SK-N-MC (cell line): Measurements from ENCODE around the gene INTU.

Experiments used
- DNase-seq: peaks from one replicate; pipeline ENCODE4 v3.0.0-alpha.2; 2011; ENCODE audit warnings: low read depth, low spot score
- H3K27ac ChIP-seq: fragments of 200-600 bp; sonication (generic); 2 replicates; pipeline ENCODE4 v1.5.1; 2016; ENCODE audit warnings: mixed run types
- H3K36me3 ChIP-seq: fragments of 200-600 bp; sonication (generic); 2 replicates; pipeline ENCODE4 v1.6.1; 2017; ENCODE audit warnings: antibody characterized with exemption, low read length, mixed read lengths; ENCODE audit not compliant: insufficient read depth
- H3K4me3 ChIP-seq: fragments of 200-600 bp; sonication (generic); 2 replicates; pipeline ENCODE4 v1.5.1; 2016
- H3K9ac ChIP-seq: fragments of 200-600 bp; sonication (generic); 2 replicates; pipeline ENCODE4 v1.8.0; 2017; ENCODE audit warnings: mixed run types, mixed read lengths; ENCODE audit not compliant: insufficient read length
- H3K9me3 ChIP-seq: fragments of 200-600 bp; sonication (generic); 2 replicates; pipeline ENCODE4 v1.6.1; 2017; ENCODE audit warnings: low read depth, mild to moderate bottlenecking, antibody characterized with exemption, low read length, moderate library complexity, mixed read lengths
- EZH2 ChIP-seq: fragments of 200-600 bp; sonication (generic); IDR thresholded peaks from one replicate; pipeline ENCODE4 v1.6.1; 2017; ENCODE audit warnings: antibody characterized with exemption
- FOXP2 ChIP-seq: optimal IDR thresholded peaks from 2 replicates; pipeline ENCODE3; 2011; ENCODE audit warnings: mild to moderate bottlenecking, moderate library complexity; ENCODE audit not compliant: insufficient read depth; ENCODE audit errors: extremely low read length, control extremely low read depth
- POLR2AphosphoS5 ChIP-seq: IDR thresholded peaks from 2 replicates; pipeline ENCODE4 v1.6.1; 2012; ENCODE audit warnings: mild to moderate bottlenecking, low read depth, low read length, borderline replicate concordance

INTU gene

GRCh38 chr4:127698789-127699200 is 66.0 kb downstream of the INTU start:
- Histone ChIP-seq H3K9ac (no peak overlapping the region), H3K4me3 (no peak overlapping the region), H3K36me3 (0 out of 2 replicates have a peak, but pooled peaks cover 3% of the 10 kb centered on the region), H3K27ac (no peak overlapping the region), H3K9me3 (no peaks in the 10 kb centered on the region)
- TF ChIP-seq FOXP2 (no peak), POLR2AphosphoS5 (no peak), EZH2 (no peak)
- no peak for DNase-seq

DNA sequence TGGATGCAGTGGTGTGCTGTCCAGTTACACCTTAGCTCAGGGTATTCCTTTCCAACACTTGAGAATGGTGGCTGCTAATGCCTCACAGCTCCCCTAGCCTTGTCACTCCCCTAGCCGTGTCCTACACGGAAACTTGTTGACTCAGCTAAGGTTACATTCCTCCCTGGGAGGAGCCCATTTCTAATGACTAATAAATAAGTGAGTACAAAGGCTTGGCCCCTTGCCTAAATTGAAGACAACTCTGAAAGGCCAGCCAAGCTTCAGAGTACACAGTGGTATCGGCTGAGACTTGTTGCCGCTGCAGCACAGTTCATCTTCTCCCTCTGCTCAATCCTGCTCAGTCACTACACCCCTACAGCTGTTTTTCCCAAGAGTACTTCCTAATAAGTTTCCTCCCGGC is 76.2 kb downstream of the INTU start:
- no peak overlapping the region for H3K27ac ChIP-seq
- peaks cover 25% of the 10 kb centered on the region for H3K36me3 ChIP-seq
- no peaks in the 10 kb centered on the region for H3K9me3 ChIP-seq
- H3K4me3 ChIP-seq = no peak overlapping the region
- TF ChIP-seq FOXP2 (no peak), EZH2 (no peak), POLR2AphosphoS5 (no peak)
- no peak overlapping the region for H3K9ac ChIP-seq
- no peak for DNase-seq

GRCh38 chr4:127709456-127709855 is 76.7 kb downstream of the INTU start:
- H3K9me3 ChIP-seq = no peaks in the 10 kb centered on the region
- no peak for DNase-seq
- no peak overlapping the region for H3K9ac ChIP-seq
- H3K27ac ChIP-seq = no peak overlapping the region
- no peak for TF ChIP-seq POLR2AphosphoS5
- no peak for TF ChIP-seq EZH2
- TF ChIP-seq FOXP2 = no peak
- H3K36me3 ChIP-seq = peaks cover 25% of the 10 kb centered on the region
- no peak overlapping the region for H3K4me3 ChIP-seq

DNA sequence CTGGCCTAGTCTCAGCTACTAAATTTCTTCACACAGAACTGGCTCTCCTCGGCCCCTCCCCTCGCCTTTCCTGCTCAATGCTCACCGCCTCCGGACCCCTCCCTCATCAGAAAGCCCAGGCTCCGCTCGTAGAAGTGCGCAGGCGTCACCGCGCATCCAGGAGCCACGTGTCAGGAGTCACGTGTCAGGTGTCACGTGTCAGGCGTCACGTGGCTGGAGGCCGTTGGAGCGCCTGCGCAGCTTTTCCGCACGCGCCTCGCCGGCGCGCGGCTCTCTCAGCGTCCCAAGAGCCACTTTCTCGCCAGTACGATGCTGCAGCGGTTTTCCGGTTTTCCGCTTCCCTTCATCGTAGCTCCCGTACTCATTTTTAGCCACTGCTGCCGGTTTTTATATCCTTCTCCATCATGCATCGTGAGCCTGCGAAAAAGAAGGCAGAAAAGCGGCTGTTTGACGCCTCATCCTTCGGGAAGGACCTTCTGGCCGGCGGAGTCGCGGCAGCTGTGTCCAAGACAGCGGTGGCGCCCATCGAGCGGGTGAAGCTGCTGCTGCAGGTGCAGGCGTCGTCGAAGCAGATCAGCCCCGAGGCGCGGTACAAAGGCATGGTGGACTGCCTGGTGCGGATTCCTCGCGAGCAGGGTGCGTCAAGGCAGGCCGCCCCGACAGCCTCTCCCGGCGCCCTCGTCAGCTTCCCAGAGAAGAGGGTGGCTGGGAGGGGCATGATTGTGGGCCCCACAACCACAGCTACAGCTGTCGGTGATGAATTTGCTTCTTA is 97.6 kb downstream of the INTU start, which contains the start of gene SLC25A31:
Gene SLC25A31 (plus strand): TSS at position 259 of the 772 bp plus-strand sequence. CDS start 146 bp downstream, at position 405.
- no peak within 1 kb of the TSS for H3K4me3 ChIP-seq
- H3K9me3 ChIP-seq = no peaks in the 10 kb centered on the region
- H3K27ac ChIP-seq = no peak within 1 kb of the TSS
- H3K9ac ChIP-seq = no peak within 1 kb of the TSS
- DNase-seq = no peak
- TF ChIP-seq EZH2 = no peak
- no peak for TF ChIP-seq POLR2AphosphoS5
- no peak for TF ChIP-seq FOXP2
- peaks cover 4% of the 10 kb centered on the region; the same call in 1 of the 2 replicates for H3K36me3 ChIP-seq

DNA sequence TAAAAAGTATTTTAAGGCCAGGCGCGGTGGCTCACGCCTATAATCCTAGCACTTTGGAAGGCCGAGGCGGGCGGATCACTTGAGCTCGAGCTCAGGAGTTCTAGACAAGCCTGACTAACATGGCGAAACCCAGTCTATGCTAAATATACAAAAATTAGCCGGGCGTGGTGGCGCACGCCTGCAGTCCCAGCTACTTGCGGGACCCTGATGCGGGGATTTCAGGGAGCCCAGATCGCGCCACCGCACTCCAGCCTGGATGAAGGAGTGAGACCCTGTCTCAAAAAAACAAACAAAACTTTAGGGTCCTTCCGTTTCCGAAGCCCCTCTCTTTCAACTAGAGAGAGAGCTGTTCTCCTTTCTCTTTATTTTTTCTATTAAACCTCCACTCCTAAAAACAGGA is 98.6 kb downstream of the INTU start:
- TF ChIP-seq POLR2AphosphoS5 (no peak), EZH2 (no peak)
- Histone ChIP-seq H3K27ac (no peak overlapping the region), H3K4me3 (no peak overlapping the region)

DNA sequence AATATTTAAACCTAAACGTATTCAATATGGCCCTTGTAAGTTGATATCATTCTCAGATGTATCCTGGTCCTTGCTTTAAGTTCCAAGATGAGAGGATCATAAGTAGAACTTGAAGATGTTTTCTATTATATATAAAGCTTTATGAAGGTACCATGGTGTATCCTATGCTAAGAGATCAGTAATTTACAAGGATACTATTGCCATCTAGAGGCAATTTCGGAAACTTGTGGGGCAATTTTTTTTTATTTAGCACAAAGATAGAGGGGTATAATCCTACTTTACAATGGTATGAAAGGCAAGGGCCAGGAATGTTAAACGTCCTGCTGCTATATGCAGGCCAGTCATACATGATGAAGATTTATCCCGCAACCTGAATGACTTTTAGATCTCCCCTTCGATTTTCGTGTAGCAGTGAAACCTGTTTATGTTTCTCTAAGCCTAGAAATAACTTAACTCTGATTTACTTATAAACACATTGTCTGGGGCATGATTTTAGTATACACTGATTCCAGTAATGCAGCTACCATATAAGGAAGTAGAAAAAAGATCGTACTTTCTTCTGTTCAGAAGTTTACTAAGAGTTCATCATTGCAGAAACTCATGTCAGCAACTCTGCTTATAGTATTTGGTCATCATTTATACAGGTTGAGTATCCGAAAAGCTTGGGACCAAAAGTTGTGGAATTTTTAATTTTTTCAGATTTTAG is 100.0 kb downstream of the INTU start:
- no peak overlapping the region for H3K27ac ChIP-seq
- H3K4me3 ChIP-seq = no peak overlapping the region
- no peak overlapping the region for H3K9ac ChIP-seq
- no peaks in the 10 kb centered on the region for H3K9me3 ChIP-seq
- TF ChIP-seq FOXP2 (no peak), EZH2 (no peak), POLR2AphosphoS5 (no peak)
- no peaks in the 10 kb centered on the region for H3K36me3 ChIP-seq
- DNase-seq = peak; percentile 52

More for the DNA sequence above, 98.6 kb downstream of the INTU start:
- no peak overlapping the region for H3K9ac ChIP-seq
- no peaks in the 10 kb centered on the region for H3K9me3 ChIP-seq
- no peak for DNase-seq
- peaks cover 4% of the 10 kb centered on the region; the same call in 1 of the 2 replicates for H3K36me3 ChIP-seq

GRCh38 chr4:127734976-127735375 is 102.2 kb downstream of the INTU start:
- TF ChIP-seq FOXP2 (no peak), POLR2AphosphoS5 (no peak)
- no peak overlapping the region for H3K9ac ChIP-seq
- no peak overlapping the region for H3K27ac ChIP-seq
- no peak for DNase-seq
- H3K9me3 ChIP-seq = no peaks in the 10 kb centered on the region
- no peaks in the 10 kb centered on the region for H3K36me3 ChIP-seq
- H3K4me3 ChIP-seq = no peak overlapping the region

- Histone ChIP-seq H3K9ac (no peak overlapping the region), H3K36me3 (no peaks in the 10 kb centered on the region), H3K4me3 (no peak overlapping the region), H3K27ac (no peak overlapping the region), H3K9me3 (no peaks in the 10 kb centered on the region)
- no peak for DNase-seq
- TF ChIP-seq FOXP2 = no peak
- TF ChIP-seq POLR2AphosphoS5 = no peak
- TF ChIP-seq EZH2 = no peak
Observed at GRCh38 chr4:127737295-127737694, 104.5 kb downstream of the INTU start.

DNA sequence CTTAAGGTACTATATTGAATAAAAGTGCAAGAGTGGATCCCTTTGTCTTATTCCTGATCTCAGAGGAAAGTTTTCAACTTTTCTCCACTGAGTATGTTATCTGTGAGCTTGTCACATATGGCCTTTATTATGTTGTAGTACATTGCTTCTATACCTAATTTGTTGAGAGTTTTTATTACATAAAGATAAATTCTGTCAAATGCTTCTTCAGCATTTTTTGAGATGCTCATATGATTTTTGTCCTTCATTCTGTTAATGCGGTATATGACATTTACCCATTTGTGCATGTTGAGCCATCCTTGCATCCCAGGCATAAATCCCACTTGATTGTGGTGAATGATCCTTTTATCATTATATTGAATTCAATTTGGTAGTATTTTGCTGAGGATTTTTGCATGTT is 108.5 kb downstream of the INTU start:
- H3K9me3 ChIP-seq = no peaks in the 10 kb centered on the region
- DNase-seq = no peak
- no peak overlapping the region for H3K9ac ChIP-seq
- no peak overlapping the region for H3K27ac ChIP-seq
- TF ChIP-seq FOXP2 = no peak
- TF ChIP-seq POLR2AphosphoS5 = no peak
- TF ChIP-seq EZH2 = no peak
- no peak overlapping the region for H3K4me3 ChIP-seq
- no peaks in the 10 kb centered on the region for H3K36me3 ChIP-seq
